ENCODE results near the gene OR51B5. TPM values are rescaled to one million over a fixed set of nuclear protein-coding genes. Genes with fewer than 3 reads are reported as not detected.

The OR51B5 gene
- total RNA-seq, 2 experiments from 2014 or later = 0.16 TPM; not detected in 1

DNA sequence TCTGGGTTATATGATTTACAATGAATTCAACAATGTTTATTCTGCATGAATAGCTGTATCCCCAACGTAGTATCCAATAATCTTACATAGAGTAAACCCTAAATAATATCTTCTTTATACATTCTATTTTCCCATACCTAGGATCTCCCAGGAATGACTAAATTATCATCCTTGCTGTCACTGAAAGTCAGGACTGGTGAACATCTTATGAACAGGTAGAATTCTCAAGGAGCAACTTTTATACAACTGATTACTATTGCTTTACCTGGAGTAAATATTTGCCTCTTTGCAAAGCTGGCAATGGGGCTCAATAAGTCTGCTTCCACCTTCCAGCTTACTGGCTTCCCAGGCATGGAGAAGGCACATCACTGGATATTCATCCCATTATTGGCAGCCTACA is 7.9 kb upstream of the OR51B5 start, which contains the start of gene OR51B6:
Gene OR51B6 (plus strand): TSS at position 301 of the 400 bp plus-strand sequence. CDS start 0 bp downstream, at position 301.
- no peak for DNase-seq (ENCODE audit: low spot score)
- no TSS peak for BruUV-seq (replicated peaks)
- no peak within 1 kb of the TSS for H3K4me3 ChIP-seq (ENCODE audit: low read depth, low read length, poor library complexity, severe bottlenecking)
- intact Hi-C loops (cut with micrococcal nuclease; ENCODE audit: unreplicated experiment) = no loop called here
- TF ChIP-seq, protein P1, sequence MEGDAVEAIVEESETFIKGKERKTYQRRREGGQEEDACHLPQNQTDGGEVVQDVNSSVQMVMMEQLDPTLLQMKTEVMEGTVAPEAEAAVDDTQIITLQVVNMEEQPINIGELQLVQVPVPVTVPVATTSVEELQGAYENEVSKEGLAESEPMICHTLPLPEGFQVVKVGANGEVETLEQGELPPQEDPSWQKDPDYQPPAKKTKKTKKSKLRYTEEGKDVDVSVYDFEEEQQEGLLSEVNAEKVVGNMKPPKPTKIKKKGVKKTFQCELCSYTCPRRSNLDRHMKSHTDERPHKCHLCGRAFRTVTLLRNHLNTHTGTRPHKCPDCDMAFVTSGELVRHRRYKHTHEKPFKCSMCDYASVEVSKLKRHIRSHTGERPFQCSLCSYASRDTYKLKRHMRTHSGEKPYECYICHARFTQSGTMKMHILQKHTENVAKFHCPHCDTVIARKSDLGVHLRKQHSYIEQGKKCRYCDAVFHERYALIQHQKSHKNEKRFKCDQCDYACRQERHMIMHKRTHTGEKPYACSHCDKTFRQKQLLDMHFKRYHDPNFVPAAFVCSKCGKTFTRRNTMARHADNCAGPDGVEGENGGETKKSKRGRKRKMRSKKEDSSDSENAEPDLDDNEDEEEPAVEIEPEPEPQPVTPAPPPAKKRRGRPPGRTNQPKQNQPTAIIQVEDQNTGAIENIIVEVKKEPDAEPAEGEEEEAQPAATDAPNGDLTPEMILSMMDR (conservative IDR thresholded peaks at IDR 0.05; ENCODE audit: low read length) = no peak
- TF ChIP-seq EZH2phosphoT487 (IDR thresholded peaks at IDR 0.05; ENCODE audit: borderline replicate concordance, low read depth, low read length) = no peak
- no peak within 1 kb of the TSS for H3K27ac ChIP-seq (ENCODE audit: low read depth, low read length, poor library complexity, severe bottlenecking)
- H3K9me3 ChIP-seq (ENCODE audit: low read length) = no peaks in the 10 kb centered on the region
- H3K9me2 ChIP-seq (ENCODE audit: insufficient read depth, low read length) = no peaks in the 10 kb centered on the region
- no peaks in the 10 kb centered on the region for H4K20me1 ChIP-seq (ENCODE audit: insufficient read depth, low read length)
- H3K79me2 ChIP-seq (ENCODE audit: insufficient read depth, low read depth, low read length) = no peaks in the 10 kb centered on the region
- POLR2A ChIA-PET = interaction anchor here (0.9 kb wide), 1 partner anchor 12 kb away, joined by 4 read pairs; no protein-coding TSS in a partner anchor
- CTCF ChIA-PET (ENCODE audit: unreplicated experiment) = no interaction called here
- H3K4me2 ChIP-seq (ENCODE audit: low read length) = no peak within 1 kb of the TSS
- no peak within 1 kb of the TSS for H2AFZ ChIP-seq (ENCODE audit: low read length)
- H3K4me1 ChIP-seq (ENCODE audit: insufficient read depth, low read length, poor library complexity, severe bottlenecking) = no peaks in the 10 kb centered on the region
- H3K36me3 ChIP-seq (ENCODE audit: insufficient read depth, low read length) = no peaks in the 10 kb centered on the region

DNA sequence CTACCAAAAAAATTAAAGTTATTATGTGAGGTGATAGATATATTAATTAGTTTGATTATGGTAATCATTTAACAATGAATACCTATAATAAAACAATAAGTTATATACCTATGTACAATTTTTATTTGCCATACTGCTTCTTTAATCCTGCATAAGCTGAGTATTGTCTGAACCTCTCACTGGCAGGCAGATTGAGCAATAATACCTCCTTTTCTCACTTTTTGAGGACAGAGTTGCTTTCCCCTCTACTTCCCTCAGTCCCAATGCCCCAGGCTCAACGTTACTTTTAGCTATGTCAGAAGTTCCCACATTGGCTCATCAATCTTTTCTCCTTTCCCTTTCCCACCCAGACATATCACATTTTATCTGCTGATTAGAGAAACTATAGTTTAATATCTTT is 6.2 kb upstream of the OR51B5 start:
- no peak overlapping the region for H2AFZ ChIP-seq (ENCODE audit: low read length)
- H3K36me3 ChIP-seq (ENCODE audit: insufficient read depth, low read length) = no peaks in the 10 kb centered on the region
- H3K4me2 ChIP-seq (ENCODE audit: low read length) = no peak overlapping the region
- ChIA-PET CTCF (ENCODE audit: unreplicated experiment) (no interaction called here), POLR2A (no interaction called here)
- H3K27ac ChIP-seq (ENCODE audit: low read depth, low read length, poor library complexity, severe bottlenecking) = no peak overlapping the region
- no peak overlapping the region for H3K4me3 ChIP-seq (ENCODE audit: low read depth, low read length, poor library complexity, severe bottlenecking)
- no peak for TF ChIP-seq EZH2phosphoT487 (IDR thresholded peaks at IDR 0.05; ENCODE audit: borderline replicate concordance, low read depth, low read length)
- TF ChIP-seq, protein P1 (conservative IDR thresholded peaks at IDR 0.05; ENCODE audit: low read length) = no peak
- intact Hi-C loops (cut with micrococcal nuclease; ENCODE audit: unreplicated experiment) = no loop called here
- no peaks in the 10 kb centered on the region for H3K79me2 ChIP-seq (ENCODE audit: insufficient read depth, low read depth, low read length)
- H3K9me3 ChIP-seq (ENCODE audit: low read length) = no peaks in the 10 kb centered on the region
- H3K9me2 ChIP-seq (ENCODE audit: insufficient read depth, low read length) = no peaks in the 10 kb centered on the region
- no peaks in the 10 kb centered on the region for H4K20me1 ChIP-seq (ENCODE audit: insufficient read depth, low read length)
- no peaks in the 10 kb centered on the region for H3K4me1 ChIP-seq (ENCODE audit: insufficient read depth, low read length, poor library complexity, severe bottlenecking)
- no peak for DNase-seq (ENCODE audit: low spot score)
- BruUV-seq (replicated peaks) = no TSS peak

DNA sequence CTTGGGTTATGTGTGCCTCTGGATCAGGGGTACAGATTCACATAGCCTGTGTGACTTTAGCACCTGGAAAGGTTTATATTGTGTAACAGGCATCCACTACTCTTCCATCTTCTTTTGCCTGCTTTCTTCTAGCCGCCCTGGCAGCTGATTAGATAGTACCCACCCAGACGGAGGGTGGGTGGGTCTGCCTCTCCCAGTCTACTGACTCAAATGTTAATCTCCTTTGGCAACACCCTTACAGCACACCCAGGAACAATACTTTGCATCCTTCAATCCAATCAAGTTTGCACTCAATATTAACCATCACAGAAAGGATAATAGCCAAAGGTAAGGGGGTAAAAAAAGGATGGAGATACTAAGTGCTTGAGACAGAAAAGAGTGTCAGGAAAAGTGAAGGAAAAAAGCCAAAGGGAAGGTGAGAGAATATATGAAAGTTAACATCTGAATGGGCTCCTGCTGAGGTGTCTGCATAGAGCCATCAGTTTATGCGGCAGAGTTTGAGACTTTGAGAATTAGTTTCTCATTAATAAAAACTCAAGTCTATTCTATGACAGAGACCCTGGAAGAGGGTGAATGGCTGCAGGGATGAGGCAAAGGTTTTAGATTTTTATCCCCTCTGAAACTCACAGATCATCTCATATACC is 5.3 kb upstream of the OR51B5 start:
- Histone ChIP-seq H3K4me3 (ENCODE audit: low read depth, low read length, poor library complexity, severe bottlenecking) (no peak overlapping the region), H3K9me2 (ENCODE audit: insufficient read depth, low read length) (no peaks in the 10 kb centered on the region), H4K20me1 (ENCODE audit: insufficient read depth, low read length) (no peaks in the 10 kb centered on the region), H3K27ac (ENCODE audit: low read depth, low read length, poor library complexity, severe bottlenecking) (no peak overlapping the region), H3K4me2 (ENCODE audit: low read length) (no peak overlapping the region), H3K36me3 (ENCODE audit: insufficient read depth, low read length) (no peaks in the 10 kb centered on the region), H3K9me3 (ENCODE audit: low read length) (no peaks in the 10 kb centered on the region), H3K79me2 (ENCODE audit: insufficient read depth, low read depth, low read length) (no peaks in the 10 kb centered on the region), H3K4me1 (ENCODE audit: insufficient read depth, low read length, poor library complexity, severe bottlenecking) (no peaks in the 10 kb centered on the region), H2AFZ (ENCODE audit: low read length) (no peak overlapping the region)
- intact Hi-C loops (cut with micrococcal nuclease; ENCODE audit: unreplicated experiment) = no loop called here
- no peak for TF ChIP-seq EZH2phosphoT487 (IDR thresholded peaks at IDR 0.05; ENCODE audit: borderline replicate concordance, low read depth, low read length)
- TF ChIP-seq, protein P1 (conservative IDR thresholded peaks at IDR 0.05; ENCODE audit: low read length) = no peak
- no TSS peak for BruUV-seq (replicated peaks)
- DNase-seq (ENCODE audit: low spot score) = no peak
- ChIA-PET POLR2A (no interaction called here), CTCF (ENCODE audit: unreplicated experiment) (no interaction called here)
